Activated CD4-positive, alpha-beta T cell treated with anti-CD3 and anti-CD28 coated beads for 36 hours (primary cell): ENCODE results near the gene DNAJC6. TPM values are rescaled to one million over a fixed set of nuclear protein-coding genes. Genes with fewer than 3 reads are reported as not detected.

Experiments
- ATAC-seq: fragments of 200-7000 bp; cut with Tn5 transposase; one replicate; pipeline ENCODE4 v1.10.0; 2021; ENCODE audit warnings: mild to moderate bottlenecking, moderate library complexity
- CTCF ChIA-PET: fragments of 350-600 bp; sonication (Branson Sonifier 250); formaldehyde crosslinking; loops from one replicate; lab custom pipeline; 2021; ENCODE audit warnings: antibody characterized with exemption; lab: Charles Lee
- POLR2A ChIA-PET: fragments of 350-600 bp; sonication (Branson Sonifier 250); formaldehyde crosslinking; loops from one replicate; lab custom pipeline; 2021; ENCODE audit warnings: antibody characterized with exemption, inconsistent platforms; lab: Charles Lee
- DNase-seq: peaks from one replicate; pipeline ENCODE4 v3.0.0-alpha.2; 2020
- H3K27ac Mint-ChIP-seq: one replicate; pipeline ENCODE4 v1.8.0; 2021; ENCODE audit warnings: mixed read lengths
- H3K27me3 Mint-ChIP-seq: one replicate; pipeline ENCODE4 v1.8.0; 2021; ENCODE audit warnings: mixed read lengths
- H3K36me3 Mint-ChIP-seq: one replicate; pipeline ENCODE4 v1.8.0; 2021; ENCODE audit warnings: low read depth, mixed read lengths
- H3K4me1 Mint-ChIP-seq: one replicate; pipeline ENCODE4 v1.8.0; 2021; ENCODE audit warnings: mixed read lengths
- H3K4me3 Mint-ChIP-seq: one replicate; pipeline ENCODE4 v1.8.0; 2021; ENCODE audit warnings: mild to moderate bottlenecking, moderate library complexity, mixed read lengths
- H3K9me3 Mint-ChIP-seq: one replicate; pipeline ENCODE4 v1.8.0; 2021; ENCODE audit warnings: low read depth, mixed read lengths
- intact Hi-C, 2 experiments: fragments of 100-400 bp; cut with DNase I in 1 of 2; cut with micrococcal nuclease in 1 of 2; formaldehyde crosslinking; loops; one replicate each; pipeline versions ENCODE4 v1.14.2 to v1.15.1; 2022 to 2024; cut with DNase I, micrococcal nuclease
- total RNA-seq, 2 experiments: library from RNA; stranded (reverse); gene quantifications; one replicate each; pipeline ENCODE4 v1.2.3, GENCODE V29; 2021

The DNAJC6 gene
- total RNA-seq, 2 experiments from 2014 or later, result 2.3 to 2.5 TPM

DNA sequence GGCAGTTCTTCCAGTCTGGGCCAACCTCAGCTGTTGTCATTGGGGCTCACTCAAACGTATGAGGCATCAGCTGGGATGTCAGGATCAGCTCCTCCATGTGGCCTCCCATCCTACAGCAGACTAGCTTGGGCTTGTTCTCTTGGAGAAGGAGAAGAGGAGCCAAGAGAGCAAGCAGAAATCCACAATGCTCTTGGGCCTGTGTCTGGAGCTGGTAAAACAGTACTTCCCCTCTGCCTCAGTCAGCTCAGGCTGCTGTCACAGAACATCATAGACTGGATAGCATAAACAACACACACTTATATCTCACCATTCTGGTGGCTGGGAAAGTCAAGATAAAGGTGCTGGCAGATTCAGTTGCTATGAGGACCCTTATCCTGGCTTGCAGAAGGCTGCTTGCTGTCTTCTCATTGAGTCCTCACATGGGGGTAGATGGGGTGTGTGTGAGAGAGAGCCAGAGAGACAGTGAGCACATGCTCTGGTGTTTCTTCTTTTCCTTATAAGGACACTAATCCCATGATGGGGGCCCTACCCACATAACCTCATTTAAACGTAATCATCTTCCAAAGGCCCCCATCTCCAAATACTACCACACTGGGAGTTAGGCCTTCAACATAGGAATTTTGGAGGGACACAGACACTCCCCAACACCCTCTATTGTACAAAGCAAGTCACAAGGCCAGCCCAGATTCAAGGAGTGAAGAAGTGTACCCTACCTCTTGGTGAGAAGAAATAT is 16.3 kb upstream of the DNAJC6 start:
- no peaks in the 10 kb centered on the region for H3K9me3 Mint-ChIP-seq
- ATAC-seq (no peak), DNase-seq (no peak)
- H3K4me1 Mint-ChIP-seq, result no peaks in the 10 kb centered on the region
- H3K36me3 Mint-ChIP-seq, result no peaks in the 10 kb centered on the region
- no peak overlapping the region for H3K4me3 Mint-ChIP-seq
- ChIA-PET CTCF (interaction anchor here (1.3 kb wide), 1 partner anchor 16 kb away, joined by 3 read pairs; no protein-coding TSS in a partner anchor), POLR2A (no interaction called here)
- no peak overlapping the region for H3K27ac Mint-ChIP-seq
- intact Hi-C loops, result no loop called here
- H3K27me3 Mint-ChIP-seq, result peaks cover 3% of the 10 kb centered on the region

DNA sequence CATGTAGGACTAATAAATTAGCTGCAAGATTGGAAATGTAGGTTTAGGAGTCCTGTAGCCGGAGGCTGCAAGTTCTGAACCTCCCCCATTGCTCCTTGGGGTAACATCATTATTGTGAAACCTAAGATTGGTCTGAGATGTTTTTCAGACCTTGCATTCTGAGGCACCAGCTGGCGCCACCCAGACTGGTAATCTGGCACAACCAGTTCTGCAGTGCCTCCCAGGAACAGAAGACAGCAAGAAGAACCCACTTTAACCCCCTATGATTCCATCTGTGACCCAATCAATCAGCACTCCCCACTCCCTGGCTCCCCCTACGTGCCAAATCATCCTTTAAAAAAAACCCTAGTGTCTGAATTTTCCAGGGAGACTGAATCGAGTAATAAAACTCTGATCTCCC is 11.6 kb upstream of the DNAJC6 start:
- Mint-ChIP-seq H3K36me3 (no peaks in the 10 kb centered on the region), H3K4me3 (no peak overlapping the region), H3K4me1 (no peaks in the 10 kb centered on the region), H3K9me3 (peaks cover under 1% of the 10 kb centered on the region), H3K27ac (no peak overlapping the region), H3K27me3 (peaks cover 6% of the 10 kb centered on the region)
- intact Hi-C loops, result no loop called here
- no peak for ATAC-seq
- DNase-seq, result no peak
- CTCF ChIA-PET, result interaction anchor here (0.7 to 1.5 kb wide), 2 partner anchors 25 to 60 kb away, joined by 3 read pairs; no protein-coding TSS in a partner anchor
- POLR2A ChIA-PET, result no interaction called here

DNA sequence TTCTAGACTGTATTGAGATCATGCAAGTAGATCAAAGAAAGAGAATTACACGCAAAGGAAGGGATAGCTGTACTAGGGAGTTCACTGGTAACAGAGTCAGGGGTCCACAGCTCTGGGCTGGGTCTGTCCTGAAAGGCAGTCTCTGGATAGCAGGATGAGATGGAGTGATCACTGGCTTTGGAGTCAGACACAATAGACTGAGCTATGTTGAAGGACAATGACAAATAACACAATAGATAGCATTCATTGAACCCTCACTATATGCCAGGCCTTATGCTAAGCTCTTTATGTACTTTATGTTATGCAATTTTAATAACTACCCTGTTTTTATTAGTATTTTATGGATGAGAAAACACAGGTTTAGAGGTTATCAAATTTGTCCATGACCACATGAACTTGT is 10.0 kb upstream of the DNAJC6 start:
- Mint-ChIP-seq H3K4me1 (no peaks in the 10 kb centered on the region), H3K27me3 (peaks cover 8% of the 10 kb centered on the region), H3K9me3 (peaks cover 1% of the 10 kb centered on the region), H3K4me3 (no peak overlapping the region), H3K36me3 (no peaks in the 10 kb centered on the region), H3K27ac (no peak overlapping the region)
- ChIA-PET POLR2A (interaction anchor here (0.7 kb wide), 1 partner anchor 508 kb away, joined by 4 read pairs; no protein-coding TSS in a partner anchor), CTCF (interaction anchor here (1.5 kb wide), 1 partner anchor 23 kb away, joined by 3 read pairs; no protein-coding TSS in a partner anchor)
- intact Hi-C loops, result no loop called here
- DNase-seq (no peak), ATAC-seq (no peak)

DNA sequence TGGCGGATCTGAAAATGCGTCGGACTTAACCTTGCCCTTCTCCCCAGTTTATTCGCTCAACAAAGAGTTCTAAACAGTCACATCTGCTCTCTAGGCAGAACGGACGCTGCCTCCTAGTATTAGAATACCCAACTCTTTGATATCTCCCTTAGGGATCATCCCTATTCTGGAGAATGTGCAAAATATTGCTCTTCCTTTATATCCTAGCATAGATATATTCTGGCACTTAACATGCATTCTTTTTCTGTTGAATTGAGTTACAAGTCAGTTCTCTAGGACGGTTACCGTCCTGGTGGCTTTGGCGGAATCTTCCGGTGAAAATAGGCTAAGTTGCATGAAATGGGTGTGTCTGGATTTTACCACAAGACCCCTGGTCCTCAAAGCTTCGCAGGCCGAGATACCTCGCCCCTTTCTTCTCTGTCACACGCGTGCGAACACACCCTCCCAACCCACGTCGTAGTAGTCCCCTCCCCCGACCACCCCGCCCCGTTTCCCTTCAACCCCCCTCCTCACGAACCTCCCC is 501 bp upstream of the DNAJC6 start:
- ATAC-seq (no peak), DNase-seq (no peak)
- no peak overlapping the region for H3K4me3 Mint-ChIP-seq
- no peaks in the 10 kb centered on the region for H3K36me3 Mint-ChIP-seq
- no peak overlapping the region for H3K27ac Mint-ChIP-seq
- ChIA-PET CTCF (interaction anchor here (0.6 to 0.7 kb wide), 2 partner anchors 19 to 213 kb away, joined by 4 read pairs; no protein-coding TSS in a partner anchor), POLR2A (no interaction called here)
- peaks cover 10% of the 10 kb centered on the region for H3K4me1 Mint-ChIP-seq
- H3K27me3 Mint-ChIP-seq, result peaks cover 42% of the 10 kb centered on the region
- intact Hi-C loops, result no loop called here
- no peaks in the 10 kb centered on the region for H3K9me3 Mint-ChIP-seq

DNA sequence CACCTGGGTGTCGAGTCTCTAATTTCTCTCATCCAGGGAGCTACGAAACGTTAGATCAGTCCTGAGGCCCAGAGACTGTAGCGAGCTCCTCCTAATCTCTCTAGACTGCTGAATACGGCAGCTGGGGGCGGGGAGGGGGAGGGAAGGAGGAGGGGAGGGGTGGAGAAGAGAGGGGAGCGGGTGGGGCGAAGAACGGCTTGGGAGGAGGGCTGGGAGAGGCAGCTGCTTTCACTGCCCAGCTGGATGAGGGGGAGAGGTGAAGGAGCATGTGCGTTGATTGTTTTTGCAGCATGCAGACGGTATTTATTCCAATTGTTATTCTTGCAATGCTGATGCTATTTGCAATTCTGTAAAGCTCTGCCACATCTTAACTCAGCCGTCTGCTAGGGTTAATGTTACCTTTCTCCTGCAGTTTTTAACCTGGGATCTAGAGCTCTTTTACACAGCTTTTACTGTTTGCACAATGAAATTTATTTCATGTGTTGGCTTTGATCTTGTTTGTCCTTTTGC is 790 bp downstream of the DNAJC6 start:
- Mint-ChIP-seq H3K36me3 (no peaks in the 10 kb centered on the region), H3K9me3 (no peaks in the 10 kb centered on the region), H3K27ac (no peak overlapping the region), H3K27me3 (peaks cover 39% of the 10 kb centered on the region), H3K4me3 (no peak overlapping the region), H3K4me1 (peaks cover 10% of the 10 kb centered on the region)
- ChIA-PET CTCF (interaction anchor here (0.6 kb wide), 1 partner anchor 1264 kb away, joined by 3 read pairs; no protein-coding TSS in a partner anchor), POLR2A (no interaction called here)
- ATAC-seq (no peak), DNase-seq (no peak)
- intact Hi-C loops, result no loop called here

DNA sequence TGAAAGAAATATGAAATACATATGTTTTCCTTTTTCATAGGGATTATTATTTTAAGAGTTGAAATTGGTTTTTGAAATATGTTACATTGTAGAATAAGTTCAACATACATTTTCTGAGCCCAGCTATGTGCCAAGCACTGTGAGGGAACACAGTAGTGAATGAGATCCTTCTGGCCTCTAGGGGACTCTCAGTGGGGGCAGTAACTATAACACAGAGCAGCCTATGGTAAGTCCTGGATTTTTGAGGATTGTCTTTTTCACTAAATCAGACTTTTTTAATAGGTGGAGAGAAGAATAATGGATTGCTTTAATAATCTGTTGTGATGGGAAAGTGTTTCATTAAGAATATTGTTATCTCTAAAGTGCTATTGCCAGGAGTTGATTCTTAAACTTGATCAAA is 2.4 kb downstream of the DNAJC6 start:
- no peak overlapping the region for H3K4me3 Mint-ChIP-seq
- ChIA-PET CTCF (no interaction called here), POLR2A (no interaction called here)
- DNase-seq (no peak), ATAC-seq (no peak)
- no peaks in the 10 kb centered on the region for H3K9me3 Mint-ChIP-seq
- no peaks in the 10 kb centered on the region for H3K36me3 Mint-ChIP-seq
- intact Hi-C loops, result no loop called here
- peaks cover 36% of the 10 kb centered on the region for H3K27me3 Mint-ChIP-seq
- peaks cover 10% of the 10 kb centered on the region for H3K4me1 Mint-ChIP-seq
- H3K27ac Mint-ChIP-seq, result no peak overlapping the region

DNA sequence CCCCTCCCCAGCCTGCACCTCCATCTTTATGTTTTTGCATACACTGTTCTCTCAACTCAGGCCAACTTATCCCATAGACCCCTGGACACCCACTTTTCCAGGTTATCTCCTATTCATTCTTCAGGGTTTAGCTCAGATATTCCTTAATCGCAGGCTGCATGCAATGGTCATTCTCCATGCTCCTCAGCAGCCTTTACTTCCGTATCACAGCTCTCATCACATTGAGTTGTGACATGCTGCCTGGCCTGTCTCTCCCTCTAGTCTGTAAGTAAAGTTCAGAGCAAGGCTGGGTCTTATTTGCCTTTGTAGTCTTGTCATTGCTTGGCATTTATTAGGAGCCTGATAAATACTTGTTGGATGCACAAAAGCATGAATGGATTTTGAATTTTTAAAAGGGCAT is 6.9 kb downstream of the DNAJC6 start:
- H3K4me3 Mint-ChIP-seq, result no peak overlapping the region
- CTCF ChIA-PET, result interaction anchor here (0.6 to 1.7 kb wide), 2 partner anchors 80 to 713 kb away, joined by 3 to 4 read pairs; no protein-coding TSS in a partner anchor
- H3K27ac Mint-ChIP-seq, result no peak overlapping the region
- ATAC-seq, result no peak
- DNase-seq, result no peak
- H3K4me1 Mint-ChIP-seq, result no peaks in the 10 kb centered on the region
- H3K9me3 Mint-ChIP-seq, result peaks cover 6% of the 10 kb centered on the region
- POLR2A ChIA-PET, result no interaction called here
- peaks cover 20% of the 10 kb centered on the region for H3K27me3 Mint-ChIP-seq
- H3K36me3 Mint-ChIP-seq, result no peaks in the 10 kb centered on the region
- intact Hi-C loops, result no loop called here

DNA sequence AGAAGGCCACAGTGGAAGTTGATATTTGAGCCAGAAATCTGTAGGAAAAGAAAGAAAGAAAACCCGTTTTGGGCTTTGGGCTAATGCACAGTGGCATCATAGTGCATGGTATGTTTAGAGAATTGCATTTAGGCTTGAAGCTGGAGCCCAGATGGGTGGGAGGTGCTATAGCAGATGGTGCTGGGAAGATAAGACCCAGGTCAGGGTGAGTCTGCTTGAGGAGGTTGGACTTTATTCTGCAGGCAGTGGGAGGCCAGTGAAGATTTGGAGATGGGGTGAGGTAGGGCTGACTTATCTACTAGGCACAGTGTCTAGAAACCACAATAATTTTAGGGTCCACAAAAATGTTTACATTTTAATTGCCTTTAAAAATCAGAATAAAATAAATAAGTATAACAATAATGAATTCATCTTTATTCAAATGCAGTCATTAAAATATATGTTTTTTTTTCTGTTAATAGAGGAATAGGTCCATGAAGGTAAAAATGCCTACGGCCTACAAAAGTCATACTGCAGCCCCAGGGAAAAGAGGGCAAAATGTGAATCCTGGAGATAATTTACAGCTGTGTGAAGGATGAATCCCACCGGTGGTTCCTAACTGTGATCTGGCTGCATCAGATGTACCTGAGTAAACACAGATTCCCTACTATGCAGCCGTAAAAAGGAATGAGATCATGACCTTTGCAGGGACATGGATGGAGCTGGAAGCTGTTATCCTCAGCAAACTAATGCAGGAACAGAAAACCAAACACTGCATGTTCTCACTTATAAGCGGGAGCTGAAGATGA is 8.7 kb downstream of the DNAJC6 start:
- peaks cover 17% of the 10 kb centered on the region for H3K27me3 Mint-ChIP-seq
- POLR2A ChIA-PET, result no interaction called here
- intact Hi-C loops, result no loop called here
- H3K9me3 Mint-ChIP-seq, result peaks cover 7% of the 10 kb centered on the region
- H3K27ac Mint-ChIP-seq, result no peak overlapping the region
- CTCF ChIA-PET, result interaction anchor here (0.7 kb wide), 1 partner anchor 88 kb away, joined by 3 read pairs; no protein-coding TSS in a partner anchor
- no peaks in the 10 kb centered on the region for H3K36me3 Mint-ChIP-seq
- H3K4me1 Mint-ChIP-seq, result peaks cover 1% of the 10 kb centered on the region
- H3K4me3 Mint-ChIP-seq, result no peak overlapping the region
- no peak for ATAC-seq
- no peak for DNase-seq

DNA sequence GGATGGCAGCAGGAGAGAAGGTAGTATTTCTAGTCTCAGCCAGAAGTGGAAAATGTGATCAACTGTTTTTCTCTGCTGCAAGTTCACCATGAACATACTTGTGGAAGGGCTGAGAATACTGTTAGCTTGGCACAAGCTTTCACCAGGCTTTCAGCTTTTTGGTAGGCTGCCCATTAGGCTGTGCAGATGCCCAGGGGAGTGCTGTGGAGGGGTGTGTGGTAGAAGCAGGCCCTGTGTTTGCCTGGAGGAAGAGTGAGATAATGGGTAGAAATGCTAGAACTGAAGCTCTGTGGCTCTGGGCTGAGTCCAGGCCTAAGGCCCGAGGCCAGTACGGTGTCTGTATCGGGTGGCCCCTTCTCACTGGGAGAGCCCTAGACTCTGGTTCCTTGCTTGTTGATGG is 9.8 kb downstream of the DNAJC6 start:
- ChIA-PET POLR2A (no interaction called here), CTCF (no interaction called here)
- no peak for DNase-seq
- Mint-ChIP-seq H3K36me3 (no peaks in the 10 kb centered on the region), H3K27me3 (peaks cover 11% of the 10 kb centered on the region), H3K4me3 (no peak overlapping the region), H3K27ac (no peak overlapping the region), H3K4me1 (peaks cover 6% of the 10 kb centered on the region), H3K9me3 (peaks cover 10% of the 10 kb centered on the region)
- ATAC-seq, result no peak
- intact Hi-C loops, result no loop called here

DNA sequence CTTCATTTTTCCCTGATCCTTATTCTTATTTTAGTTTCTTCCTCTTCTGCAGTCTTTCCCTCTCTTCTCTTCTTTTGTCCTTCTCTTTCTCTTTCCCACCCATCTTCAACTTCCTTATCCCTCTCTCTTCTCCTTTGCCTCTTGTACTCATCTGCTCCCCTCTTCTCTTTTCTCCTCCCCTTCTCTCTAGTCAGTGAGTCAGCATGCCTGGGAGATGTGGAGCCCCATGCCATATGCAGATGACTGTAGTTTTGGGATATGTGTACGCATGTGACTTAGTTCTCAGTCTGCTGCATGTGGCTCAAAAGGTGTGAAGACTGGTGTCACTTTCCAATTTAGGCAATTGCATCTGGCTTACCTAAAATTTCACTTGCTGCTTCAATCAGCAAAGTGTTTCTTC is 10.4 kb downstream of the DNAJC6 start:
- ChIA-PET POLR2A (no interaction called here), CTCF (no interaction called here)
- ATAC-seq (no peak), DNase-seq (no peak)
- Mint-ChIP-seq H3K36me3 (no peaks in the 10 kb centered on the region), H3K27ac (no peak overlapping the region), H3K9me3 (peaks cover 10% of the 10 kb centered on the region), H3K4me1 (peaks cover 6% of the 10 kb centered on the region), H3K27me3 (peaks cover 11% of the 10 kb centered on the region), H3K4me3 (no peak overlapping the region)
- intact Hi-C loops, result no loop called here

DNA sequence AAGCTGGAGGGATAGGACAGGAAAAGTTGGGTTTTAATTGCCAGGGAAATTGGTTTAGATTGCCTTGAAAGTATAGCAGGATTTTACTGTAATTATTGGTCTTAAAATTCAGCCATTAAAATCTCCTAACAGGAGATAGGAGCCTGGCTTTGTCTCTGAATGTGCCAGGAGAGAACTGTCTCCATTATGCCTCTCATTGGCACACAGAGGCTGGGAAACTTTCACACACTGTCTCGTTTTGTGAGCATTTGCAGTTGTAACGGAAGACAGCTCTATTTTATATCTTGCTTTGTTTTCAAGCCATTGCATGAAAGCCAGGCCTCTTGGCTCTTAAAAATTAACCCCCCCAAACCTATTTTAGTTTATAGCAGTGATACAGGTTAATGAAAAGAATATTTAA is 12.5 kb downstream of the DNAJC6 start:
- H3K4me3 Mint-ChIP-seq, result no peak overlapping the region
- ATAC-seq, result no peak
- H3K27me3 Mint-ChIP-seq, result peaks cover 11% of the 10 kb centered on the region
- H3K4me1 Mint-ChIP-seq, result peaks cover 6% of the 10 kb centered on the region
- ChIA-PET CTCF (interaction anchor here (0.6 to 1.3 kb wide), 4 partner anchors 9 to 830 kb away, joined by 3 to 5 read pairs (median 4); no protein-coding TSS in a partner anchor), POLR2A (no interaction called here)
- peaks cover 10% of the 10 kb centered on the region for H3K9me3 Mint-ChIP-seq
- H3K27ac Mint-ChIP-seq, result no peak overlapping the region
- intact Hi-C loops, result no loop called here
- no peak for DNase-seq
- no peaks in the 10 kb centered on the region for H3K36me3 Mint-ChIP-seq
